ENCODE measurements around the gene NAT9. TPM values are rescaled to one million over a fixed set of nuclear protein-coding genes. Genes with fewer than 3 reads are reported as not detected.

Gene NAT9, protein sequence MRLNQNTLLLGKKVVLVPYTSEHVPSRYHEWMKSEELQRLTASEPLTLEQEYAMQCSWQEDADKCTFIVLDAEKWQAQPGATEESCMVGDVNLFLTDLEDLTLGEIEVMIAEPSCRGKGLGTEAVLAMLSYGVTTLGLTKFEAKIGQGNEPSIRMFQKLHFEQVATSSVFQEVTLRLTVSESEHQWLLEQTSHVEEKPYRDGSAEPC
- 20.0 and 27.4 TPM in 2 replicates for total RNA-seq

DNA sequence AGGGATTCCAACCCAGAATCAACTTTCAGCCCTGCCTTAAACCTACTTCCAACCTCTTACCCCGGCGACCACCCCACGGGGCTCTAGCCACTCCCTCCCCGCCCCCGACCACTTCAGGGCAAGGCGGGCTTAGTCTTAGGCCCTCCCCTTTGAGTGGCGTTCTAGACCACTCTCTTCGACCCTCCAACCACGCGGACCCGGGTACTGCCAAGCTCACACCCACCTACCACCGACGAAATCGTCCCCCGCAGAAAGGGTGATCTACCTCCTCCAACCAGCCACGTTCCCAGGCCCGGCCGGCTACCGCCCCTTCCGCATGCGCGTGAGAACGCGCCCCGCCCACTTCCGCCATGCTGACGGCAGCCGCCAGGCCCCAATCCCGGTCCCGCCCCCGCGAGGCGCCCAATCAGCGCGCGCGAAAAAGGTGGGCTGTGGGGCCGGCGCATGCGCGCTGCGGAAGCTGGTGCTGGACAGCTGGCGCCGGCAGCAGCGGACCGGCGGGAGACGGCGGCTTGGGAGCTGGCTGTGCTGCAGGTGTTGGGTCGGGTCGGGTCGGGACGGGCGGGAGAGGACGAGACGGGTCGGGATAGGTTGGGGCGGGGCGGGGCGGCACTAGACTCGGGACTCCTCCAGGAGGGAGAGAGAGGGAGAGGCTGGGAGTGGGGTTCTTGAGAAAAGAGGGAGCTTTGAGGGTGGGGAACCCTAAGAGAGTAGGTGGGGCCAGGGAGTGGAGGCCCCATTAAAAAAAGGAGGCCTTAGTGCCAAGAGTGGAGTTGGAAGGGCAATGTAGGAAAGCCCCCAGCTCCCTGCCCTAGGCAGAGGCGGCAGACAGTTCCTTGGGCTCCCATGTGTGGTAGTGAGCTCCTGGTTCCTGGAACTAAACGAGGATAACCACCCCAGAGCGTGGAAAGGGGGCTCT, at the start of gene NAT9:
Gene NAT9, minus strand, starts transcription at position 302 of the 919 bp plus-strand sequence. CDS start 647 bp downstream, outside the sequence.

DNA sequence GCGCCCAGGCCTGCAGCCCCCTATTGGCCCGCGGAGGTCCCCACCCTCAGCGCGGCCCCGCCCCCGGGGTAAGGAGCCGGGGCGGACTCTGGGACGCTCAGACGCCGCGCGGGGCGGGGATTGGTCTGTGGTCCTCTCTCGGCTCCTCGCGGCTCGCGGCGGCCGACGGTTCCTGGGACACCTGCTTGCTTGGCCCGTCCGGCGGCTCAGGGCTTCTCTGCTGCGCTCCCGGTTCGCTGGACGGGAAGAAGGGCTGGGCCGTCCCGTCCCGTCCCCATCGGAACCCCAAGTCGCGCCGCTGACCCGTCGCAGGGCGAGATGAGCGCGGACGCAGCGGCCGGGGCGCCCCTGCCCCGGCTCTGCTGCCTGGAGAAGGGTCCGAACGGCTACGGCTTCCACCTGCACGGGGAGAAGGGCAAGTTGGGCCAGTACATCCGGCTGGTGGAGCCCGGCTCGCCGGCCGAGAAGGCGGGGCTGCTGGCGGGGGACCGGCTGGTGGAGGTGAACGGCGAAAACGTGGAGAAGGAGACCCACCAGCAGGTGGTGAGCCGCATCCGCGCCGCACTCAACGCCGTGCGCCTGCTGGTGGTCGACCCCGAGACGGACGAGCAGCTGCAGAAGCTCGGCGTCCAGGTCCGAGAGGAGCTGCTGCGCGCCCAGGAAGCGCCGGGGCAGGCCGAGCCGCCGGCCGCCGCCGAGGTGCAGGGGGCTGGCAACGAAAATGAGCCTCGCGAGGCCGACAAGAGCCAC, 27.4 kb downstream of the NAT9 start, which contains the start of gene NHERF1:
Gene NHERF1, plus strand, starts transcription at position 100 of the 750 bp plus-strand sequence. Its CDS starts 219 bp downstream, at position 319.

DNA sequence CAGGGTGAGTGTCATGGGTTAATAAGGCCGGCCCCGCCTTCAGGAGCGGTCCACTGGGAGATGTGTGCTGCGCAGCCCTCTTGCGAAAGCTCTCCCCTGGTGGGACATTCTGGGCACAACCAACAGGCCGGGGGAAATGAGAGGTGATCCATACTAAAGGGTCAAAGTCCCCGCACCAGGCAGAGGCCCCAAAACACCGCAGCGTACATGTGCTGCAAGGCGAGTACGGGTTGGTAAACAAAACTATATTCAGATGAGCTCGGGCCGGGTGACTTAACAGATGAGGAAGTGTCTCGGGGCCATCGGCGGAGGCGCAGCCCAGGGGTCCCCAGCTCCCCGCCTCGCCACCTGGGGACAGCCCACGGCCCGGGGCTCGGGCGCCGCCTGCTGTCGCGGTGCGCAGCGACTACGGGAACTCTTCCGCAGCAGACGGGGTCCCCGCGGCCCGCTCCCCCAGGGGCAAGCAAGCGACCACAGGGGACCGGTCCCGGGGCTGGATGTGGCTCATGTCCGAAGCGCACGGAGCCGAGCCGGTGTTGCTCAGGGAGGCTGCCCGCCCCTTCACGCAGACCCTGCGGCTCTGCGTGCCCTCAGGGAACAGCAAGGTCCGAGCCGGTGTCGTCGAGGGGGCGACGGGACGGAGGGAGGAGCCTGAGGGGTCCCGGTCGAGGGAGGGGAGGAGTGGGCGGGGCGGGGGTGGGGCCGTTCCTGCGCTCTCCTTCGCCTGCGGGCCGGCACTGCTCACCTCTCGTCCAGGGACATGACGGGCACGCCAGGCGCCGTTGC, 39.4 kb downstream of the NAT9 start, which contains the start of gene RAB37:
Gene RAB37, plus strand, starts transcription at position 744 of the 786 bp plus-strand sequence. Its CDS starts 17 bp downstream, at position 761.

Other genes starting within 250 kb of the NAT9 start
- not detected in 2 replicates for gene CD300LB, start 244.9 kb downstream of the NAT9 start, total RNA-seq
- 0.91 and 1.1 TPM in 2 replicates for gene CD300C, start 230.2 kb downstream of the NAT9 start, total RNA-seq
- not detected in 2 replicates for gene CD300H, start 208.8 kb downstream of the NAT9 start, total RNA-seq
- not detected in 2 replicates for gene CD300LD, start 184.1 kb downstream of the NAT9 start, total RNA-seq
- under 0.01 TPM in 1 of 2 replicates, not detected in the other for gene CD300E, start 152.6 kb downstream of the NAT9 start, total RNA-seq
- gene CD300LF, start 63.4 kb downstream of the NAT9 start, total RNA-seq = not detected in 2 replicates
- gene RAB37, start 39.1 kb downstream of the NAT9 start, total RNA-seq = 1.0 and 1.3 TPM in 2 replicates
- gene NHERF1, start 27.7 kb downstream of the NAT9 start, total RNA-seq = 82.6 and 97.3 TPM in 2 replicates
- under 0.01 and 0.11 TPM in 2 replicates for gene GRIN2C, start 83.5 kb upstream of the NAT9 start, total RNA-seq
- gene FDXR, start 96.6 kb upstream of the NAT9 start, total RNA-seq = 8.5 and 14.3 TPM in 2 replicates
- gene FADS6, start 117.3 kb upstream of the NAT9 start, total RNA-seq = not detected in 2 replicates
- gene USH1G, start 146.9 kb upstream of the NAT9 start, total RNA-seq = not detected in 2 replicates
- not detected in 2 replicates for gene OTOP2, start 147.9 kb upstream of the NAT9 start, total RNA-seq
- gene OTOP3, start 159.6 kb upstream of the NAT9 start, total RNA-seq = not detected in 2 replicates
- 0.32 TPM in 1 of 2 replicates, not detected in the other for gene HID1, start 196.4 kb upstream of the NAT9 start, total RNA-seq
- 15.2 and 15.7 TPM in 2 replicates for gene CDR2L, start 211.3 kb upstream of the NAT9 start, total RNA-seq
- 25.7 and 35.7 TPM in 2 replicates for gene MRPL58, start 236.3 kb upstream of the NAT9 start, total RNA-seq

All from articular chondrocyte of knee joint (primary cell).